H1 (cell line): ENCODE results near the gene EIF4EBP3. TPM values are rescaled to one million over a fixed set of nuclear protein-coding genes. Genes with fewer than 3 reads are reported as not detected.

Experiments
- CTCF ChIA-PET: fragments of 300-600 bp; sonication (Branson Sonifier 250); formaldehyde crosslinking; loops from one replicate; lab custom pipeline; 2021; ENCODE audit not compliant: partially characterized antibody; lab: Charles Lee
- POLR2A ChIA-PET: fragments of 300-600 bp; sonication (Branson Sonifier 250); formaldehyde crosslinking; loops from one replicate; lab custom pipeline; 2021; ENCODE audit warnings: inconsistent platforms; ENCODE audit not compliant: partially characterized antibody; lab: Charles Lee
- DNase-seq, 2 experiments: peaks; one replicate each; pipeline versions ENCODE4 v3.0.0 to v3.0.0-alpha.2; 2010 to 2022; ENCODE audit warnings: low spot score in 2 of 2, low read depth in 1 of 2, mixed read lengths in 1 of 2
- FAIRE-seq: peaks from 2 replicates; lab custom pipeline; 2011; peaks lifted over from hg19 to GRCh38; lab: Jason Lieb, UNC
- H2AFZ ChIP-seq: 2 replicates; pipeline ENCODE4 v1.8.1; 2012; ENCODE audit warnings: low read length, inconsistent platforms
- H2AK5ac ChIP-seq: 2 replicates; pipeline ENCODE4 v1.6.1; 2013; ENCODE audit warnings: low read depth, low read length
- H2BK120ac ChIP-seq: replicated peaks from 2 replicates; pipeline ENCODE3; 2013; ENCODE audit warnings: low read depth, low read length, inconsistent platforms
- H2BK12ac ChIP-seq: 2 replicates; pipeline ENCODE4 v1.6.1; 2013; ENCODE audit warnings: low read depth, low read length
- H2BK15ac ChIP-seq: 2 replicates; pipeline ENCODE4 v1.6.1; 2013; ENCODE audit warnings: low read length
- H2BK20ac ChIP-seq: 2 replicates; pipeline ENCODE4 v1.6.1; 2013; ENCODE audit warnings: low read length
- H2BK5ac ChIP-seq: 2 replicates; pipeline ENCODE4 v1.6.1; 2013; ENCODE audit warnings: low read depth, low read length
- H3K14ac ChIP-seq: 2 replicates; pipeline ENCODE4 v1.6.1; 2013; ENCODE audit warnings: inconsistent platforms; ENCODE audit not compliant: insufficient read length
- H3K18ac ChIP-seq: 2 replicates; pipeline ENCODE4 v1.6.1; 2013; ENCODE audit warnings: low read length; ENCODE audit errors: extremely low read depth
- H3K23ac ChIP-seq: 2 replicates; pipeline ENCODE4 v1.6.1; 2013; ENCODE audit warnings: inconsistent platforms; ENCODE audit not compliant: insufficient read length
- H3K23me2 ChIP-seq: 2 replicates; pipeline ENCODE4 v1.6.1; 2013; ENCODE audit warnings: low read depth, low read length
- H3K27ac ChIP-seq: 2 replicates; pipeline ENCODE4 v1.6.1; 2011; ENCODE audit warnings: low read depth, low read length, inconsistent platforms
- H3K27me3 ChIP-seq, 4 experiments: replicated peaks in 1 of 4; 1 replicate in 1 of 4; 2 replicates in 3 of 4; pipeline versions ENCODE4 v1.6.1 to v1.8.1; 2011 to 2013; ENCODE audit warnings: low read length in 3 of 4, mild to moderate bottlenecking in 3 of 4, inconsistent platforms in 2 of 4, mixed read lengths in 2 of 4, moderate library complexity in 1 of 4; ENCODE audit not compliant: control insufficient read depth in 3 of 4, insufficient read depth in 3 of 4; ENCODE audit errors: extremely low read depth in 1 of 4
- H3K36me3 ChIP-seq, 4 experiments: 2 replicates each; pipeline versions ENCODE4 v1.6.1 to v1.8.1; 2011 to 2013; ENCODE audit warnings: mild to moderate bottlenecking in 4 of 4, low read length in 3 of 4, moderate library complexity in 2 of 4, control low read depth in 1 of 4, inconsistent platforms in 1 of 4; ENCODE audit not compliant: insufficient read depth in 4 of 4, control insufficient read depth in 2 of 4
- H3K4ac ChIP-seq: replicated peaks from 2 replicates; pipeline ENCODE3; 2013; ENCODE audit warnings: low read length, low read depth, mixed read lengths, inconsistent platforms; ENCODE audit not compliant: insufficient read length
- H3K4me1 ChIP-seq, 4 experiments: replicated peaks in 1 of 4; 1 replicate in 1 of 4; 2 replicates in 3 of 4; pipeline versions ENCODE4 v1.6.1 to v1.8.1; 2011 to 2013; ENCODE audit warnings: low read length in 3 of 4, inconsistent platforms in 2 of 4, mixed read lengths in 1 of 4; ENCODE audit not compliant: insufficient read depth in 4 of 4, control insufficient read depth in 3 of 4
- H3K4me2 ChIP-seq, 2 experiments: 2 replicates each; pipeline versions ENCODE4 v1.6.1 to v1.8.1; 2011 to 2013; ENCODE audit warnings: low read depth in 2 of 2, low read length in 2 of 2, control low read depth in 1 of 2, inconsistent platforms in 1 of 2, mild to moderate bottlenecking in 1 of 2; ENCODE audit not compliant: insufficient read depth in 1 of 2
- H3K4me3 ChIP-seq, 4 experiments: fragments of 200-600, 300-600 bp in 1 of 4; sonication (generic), shearing (Covaris generic), sonication (Bioruptor Twin) in 1 of 4; 2 replicates each; pipeline versions ENCODE4 v1.5.1 to v1.8.1; 2011 to 2016; ENCODE audit warnings: low read length in 4 of 4, low read depth in 3 of 4, control low read depth in 2 of 4, inconsistent platforms in 2 of 4, mild to moderate bottlenecking in 2 of 4, mixed read lengths in 1 of 4, moderate library complexity in 1 of 4; ENCODE audit not compliant: insufficient read depth in 2 of 4; ENCODE audit errors: extremely low read depth in 1 of 4
- H3K56ac ChIP-seq: replicated peaks from 2 replicates; pipeline ENCODE3; 2013; ENCODE audit warnings: low read depth, mild to moderate bottlenecking, mixed read lengths, low read length, inconsistent platforms; ENCODE audit not compliant: insufficient read length
- H3K79me1 ChIP-seq: 2 replicates; pipeline ENCODE4 v1.6.1; 2013; ENCODE audit warnings: low read depth, low read length, control low read depth
- H3K79me2 ChIP-seq, 2 experiments: 2 replicates each; pipeline versions ENCODE4 v1.6.1 to v1.8.1; 2012 to 2013; ENCODE audit warnings: low read length in 2 of 2, mild to moderate bottlenecking in 2 of 2, inconsistent platforms in 1 of 2; ENCODE audit not compliant: insufficient read depth in 2 of 2, control insufficient read depth in 1 of 2
- H3K9ac ChIP-seq, 4 experiments: replicated peaks in 1 of 4; 1 replicate in 1 of 4; 2 replicates in 3 of 4; pipeline versions ENCODE4 v1.6.1 to v1.8.1; 2011 to 2013; ENCODE audit warnings: low read depth in 3 of 4, low read length in 3 of 4, control low read depth in 2 of 4, mild to moderate bottlenecking in 2 of 4, moderate library complexity in 2 of 4, inconsistent platforms in 1 of 4; ENCODE audit errors: extremely low read depth in 1 of 4
- H3K9me3 ChIP-seq, 2 experiments: 2 replicates each; pipeline versions ENCODE4 v1.6.1 to v1.8.1; 2012 to 2013; ENCODE audit warnings: mild to moderate bottlenecking in 2 of 2, moderate library complexity in 2 of 2, control low read depth in 1 of 2, inconsistent platforms in 1 of 2, low read depth in 1 of 2, low read length in 1 of 2, mixed read lengths in 1 of 2; ENCODE audit not compliant: insufficient read depth in 2 of 2
- H4K20me1 ChIP-seq, 2 experiments: replicated peaks in 1 of 2; 2 replicates each; pipeline versions ENCODE3 to v1.8.1; 2011 to 2013; ENCODE audit warnings: inconsistent platforms in 2 of 2, low read length in 2 of 2, mild to moderate bottlenecking in 1 of 2; ENCODE audit not compliant: insufficient read depth in 2 of 2, control insufficient read depth in 1 of 2
- H4K5ac ChIP-seq: 2 replicates; pipeline ENCODE4 v1.6.1; 2013; ENCODE audit warnings: low read length, low read depth, mixed read lengths, inconsistent platforms; ENCODE audit not compliant: insufficient read length
- H4K8ac ChIP-seq: 2 replicates; pipeline ENCODE4 v1.8.0; 2013; ENCODE audit warnings: mild to moderate bottlenecking, moderate library complexity, low read length, inconsistent platforms; ENCODE audit not compliant: insufficient read depth; ENCODE audit errors: extremely low read depth
- H4K91ac ChIP-seq: replicated peaks from 2 replicates; pipeline ENCODE3; 2013; ENCODE audit warnings: low read length, mixed read lengths, inconsistent platforms; ENCODE audit not compliant: insufficient read length
- POLR2A ChIP-seq, 2 experiments: IDR thresholded peaks; 1 replicate in 1 of 2; 2 replicates in 1 of 2; pipeline ENCODE4 v1.6.1; 2011; ENCODE audit warnings: low read depth in 2 of 2, low read length in 2 of 2, mild to moderate bottlenecking in 2 of 2; ENCODE audit errors: control extremely low read depth in 1 of 2
- WGBS, 2 experiments: shearing (Covaris generic) in 1 of 2; methylation state at CpG; one replicate each; pipeline versions ENCODE4 v1.1.6 to v1.1.7; 2013 to 2015; ENCODE audit warnings: low lambda C conversion rate in 2 of 2, mixed read lengths in 2 of 2, inconsistent platforms in 1 of 2, low coverage in 1 of 2, missing lambda C conversion rate in 1 of 2; ENCODE audit not compliant: insufficient replicate concordance in 2 of 2, insufficient coverage in 1 of 2, insufficient read length in 1 of 2; ENCODE audit errors: extremely low coverage in 1 of 2, missing lambda C conversion rate in 1 of 2; 5-methylcytosine and 5-hydroxymethylcytosine counted together
- polyA plus RNA-seq, 7 experiments: library from polyadenylated mRNA; depleted of rRNA in 3 of 7; stranded (reverse) in 5 of 7; unstranded in 2 of 7; fragments of >200 nt in 5 of 7; fragments of 200-250 nt in 2 of 7; gene quantifications; 1 replicate in 5 of 7; 2 replicates in 1 of 7; 4 replicates in 1 of 7; pipeline versions ENCODE4 v1.2.1 to v1.2.3, GENCODE V29; 2011 to 2013; ENCODE audit warnings: missing spikeins in 2 of 7, mixed read lengths in 2 of 7
- total RNA-seq: library from RNA; stranded (reverse); fragmentation: NEBNext Ultra II Directional; extraction: Animal tissue kit (Norgen Biotek cat#: 25700); gene quantifications from 2 replicates; pipeline ENCODE4 v1.2.1, GENCODE V29; 2021
- TF ChIP-seq, protein P1 (sequence below): IDR thresholded peaks from 2 replicates; pipeline ENCODE4 v1.6.1; 2011; ENCODE audit warnings: low read length, improper control_type of control experiment

The EIF4EBP3 gene
- total and polyA plus RNA-seq, 2 of the 8 experiments (the other 6 are each of a cell fraction or from before 2014, with no cell fraction given), result 11.1 to 11.7 TPM

GRCh38 chr5:140553657-140554056 lies 6.2 kb downstream of the EIF4EBP3 start:
- FAIRE-seq (no peak), DNase-seq (no peak)
- no peak overlapping the region for H2BK5ac ChIP-seq
- ChIA-PET POLR2A (interaction anchor here (0.6 to 14.4 kb wide), 4 partner anchors 6 to 190 kb away, joined by 3 to 191 read pairs (median 50); partner anchors contain the start of genes APBB3, IK, NDUFA2 and SLC35A4), CTCF (interaction anchor here (0.6 to 1.3 kb wide), 3 partner anchors 167 to 321 kb away, joined by 3 to 5 read pairs (median 4); no protein-coding TSS in a partner anchor)
- H4K5ac ChIP-seq, result no peak overlapping the region
- no peak overlapping the region for H2AK5ac ChIP-seq
- H3K14ac ChIP-seq, result no peak overlapping the region
- H2BK15ac ChIP-seq, result no peak overlapping the region
- peaks cover 5% of the 10 kb centered on the region for H3K79me1 ChIP-seq
- H2BK120ac ChIP-seq, result no peak overlapping the region
- no peak overlapping the region for H3K23ac ChIP-seq
- no peak overlapping the region for H3K9ac ChIP-seq
- H4K91ac ChIP-seq, result no peak overlapping the region
- no peak overlapping the region for H3K27ac ChIP-seq
- no peak overlapping the region for H2AFZ ChIP-seq
- H4K20me1 ChIP-seq, result peaks cover 0 to 8% of the 10 kb centered on the region in 2 experiments
- peaks cover 11 to 32% (median 25%) of the 10 kb centered on the region in 4 experiments for H3K36me3 ChIP-seq
- H3K18ac ChIP-seq, result no peak overlapping the region
- peaks cover 7% of the 10 kb centered on the region; the same call in 1 of the 2 replicates for H3K23me2 ChIP-seq
- no peaks in the 10 kb centered on the region for H3K27me3 ChIP-seq
- H3K4me1 ChIP-seq, result peaks cover 0 to 11% (median 5%) of the 10 kb centered on the region in 4 experiments; a peak in 4 of 7 replicates
- no peak overlapping the region for H3K4ac ChIP-seq
- H3K4me3 ChIP-seq, result no peak overlapping the region
- 88% methylated on average over 2 of the region's 2 CpGs; no CpG with 5 or more reads in 1 of the 2 experiments for WGBS, 2 experiments
- no peak overlapping the region for H4K8ac ChIP-seq
- no peak overlapping the region for H3K4me2 ChIP-seq
- no peak overlapping the region for H3K56ac ChIP-seq
- TF ChIP-seq POLR2A (IDR thresholded peaks at IDR 0.05; ENCODE audit: control extremely low read depth in 1 of 2, low read depth in 2 of 2, low read length in 2 of 2), result peak; percentile 9 to 30; a peak in 2 of 3 replicates
- TF ChIP-seq, protein P1, sequence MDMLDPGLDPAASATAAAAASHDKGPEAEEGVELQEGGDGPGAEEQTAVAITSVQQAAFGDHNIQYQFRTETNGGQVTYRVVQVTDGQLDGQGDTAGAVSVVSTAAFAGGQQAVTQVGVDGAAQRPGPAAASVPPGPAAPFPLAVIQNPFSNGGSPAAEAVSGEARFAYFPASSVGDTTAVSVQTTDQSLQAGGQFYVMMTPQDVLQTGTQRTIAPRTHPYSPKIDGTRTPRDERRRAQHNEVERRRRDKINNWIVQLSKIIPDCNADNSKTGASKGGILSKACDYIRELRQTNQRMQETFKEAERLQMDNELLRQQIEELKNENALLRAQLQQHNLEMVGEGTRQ, result no peak
- no peaks in the 10 kb centered on the region for H3K9me3 ChIP-seq
- H2BK20ac ChIP-seq, result no peak overlapping the region
- H3K79me2 ChIP-seq, result peaks cover 9 to 39% of the 10 kb centered on the region in 2 experiments; a peak in 3 of 4 replicates
- no peak overlapping the region for H2BK12ac ChIP-seq
